Parathyroid adenoma (tissue), 2 donors: Measurements from ENCODE around the gene ZNF746.

ENCODE experiments used
- H2AFZ ChIP-seq: fragments of 300-600 bp; sonication (generic); one replicate; pipeline ENCODE4 v1.7.0; 2017; ENCODE audit warnings: antibody characterized with exemption, mild to moderate bottlenecking
- H3K27ac ChIP-seq: fragments of 300-600 bp; sonication (generic); one replicate; pipeline ENCODE4 v1.7.0; 2017
- H3K27me3 ChIP-seq: fragments of 300-600 bp; sonication (generic); one replicate; pipeline ENCODE4 v1.7.0; 2017; ENCODE audit warnings: low read length; ENCODE audit not compliant: control insufficient read depth, insufficient read depth
- H3K36me3 ChIP-seq: fragments of 300-600 bp; sonication (generic); one replicate; pipeline ENCODE4 v1.7.0; 2017; ENCODE audit warnings: low read length; ENCODE audit not compliant: control insufficient read depth, insufficient read depth
- H3K4me1 ChIP-seq: fragments of 300-600 bp; sonication (generic); one replicate; pipeline ENCODE4 v1.7.0; 2017; ENCODE audit warnings: control low read depth
- H3K4me2 ChIP-seq: fragments of 300-600 bp; sonication (generic); one replicate; pipeline ENCODE4 v1.7.0; 2017; ENCODE audit warnings: low read length
- H3K4me3 ChIP-seq: fragments of 300-600 bp; sonication (generic); one replicate; pipeline ENCODE4 v1.7.0; 2017; ENCODE audit warnings: low read depth, low read length
- H3K79me2 ChIP-seq: fragments of 300-600 bp; sonication (generic); one replicate; pipeline ENCODE4 v1.7.0; 2017; ENCODE audit warnings: control low read depth
- H3K9ac ChIP-seq: fragments of 300-600 bp; sonication (generic); one replicate; pipeline ENCODE4 v1.7.0; 2017; ENCODE audit warnings: mild to moderate bottlenecking
- H3K9me3 ChIP-seq: fragments of 300-600 bp; sonication (generic); one replicate; pipeline ENCODE4 v1.7.0; 2017; ENCODE audit warnings: low read length; ENCODE audit not compliant: control insufficient read depth
- CTCF ChIP-seq: fragments of 300-600 bp; sonication (generic); IDR thresholded peaks from one replicate; pipeline ENCODE4 v1.7.0; 2017; ENCODE audit warnings: antibody characterized with exemption, mild to moderate bottlenecking
- donor health status: primary hyperparathyroidism.

The ZNF746 gene

GRCh38 chr7:149509774-149510173, 12.2 kb upstream of the ZNF746 start:
- TF ChIP-seq CTCF: no peak
- no peak overlapping the region for H3K4me2 ChIP-seq
- no peaks in the 10 kb centered on the region for H3K9me3 ChIP-seq
- no peak overlapping the region for H2AFZ ChIP-seq
- no peaks in the 10 kb centered on the region for H3K36me3 ChIP-seq
- no peak overlapping the region for H3K4me3 ChIP-seq
- no peaks in the 10 kb centered on the region for H3K79me2 ChIP-seq
- H3K27me3 ChIP-seq: no peaks in the 10 kb centered on the region
- no peak overlapping the region for H3K9ac ChIP-seq
- no peaks in the 10 kb centered on the region for H3K4me1 ChIP-seq
- no peak overlapping the region for H3K27ac ChIP-seq

GRCh38 chr7:149505551-149505950, 7.9 kb upstream of the ZNF746 start:
- Histone ChIP-seq H3K79me2 (no peaks in the 10 kb centered on the region), H3K36me3 (no peaks in the 10 kb centered on the region), H3K4me3 (no peak overlapping the region), H3K4me1 (no peaks in the 10 kb centered on the region), H2AFZ (no peak overlapping the region), H3K27me3 (no peaks in the 10 kb centered on the region), H3K4me2 (no peak overlapping the region), H3K27ac (no peak overlapping the region), H3K9ac (no peak overlapping the region), H3K9me3 (no peaks in the 10 kb centered on the region)
- no peak for TF ChIP-seq CTCF

- Histone ChIP-seq H3K27ac (no peak overlapping the region), H3K4me2 (no peak overlapping the region), H3K4me1 (no peaks in the 10 kb centered on the region), H3K79me2 (no peaks in the 10 kb centered on the region), H3K9ac (no peak overlapping the region), H2AFZ (no peak overlapping the region), H3K4me3 (no peak overlapping the region), H3K36me3 (no peaks in the 10 kb centered on the region), H3K27me3 (no peaks in the 10 kb centered on the region), H3K9me3 (no peaks in the 10 kb centered on the region)
- TF ChIP-seq CTCF: no peak
Measured at GRCh38 chr7:149501651-149502050, 4.0 kb upstream of the ZNF746 start.

GRCh38 chr7:149500910-149501309, 3.3 kb upstream of the ZNF746 start:
- no peaks in the 10 kb centered on the region for H3K36me3 ChIP-seq
- no peaks in the 10 kb centered on the region for H3K9me3 ChIP-seq
- H3K27ac ChIP-seq: no peak overlapping the region
- no peak overlapping the region for H3K4me2 ChIP-seq
- H3K79me2 ChIP-seq: no peaks in the 10 kb centered on the region
- no peak for TF ChIP-seq CTCF
- no peak overlapping the region for H3K9ac ChIP-seq
- no peak overlapping the region for H2AFZ ChIP-seq
- H3K4me3 ChIP-seq: no peak overlapping the region
- H3K27me3 ChIP-seq: no peaks in the 10 kb centered on the region
- H3K4me1 ChIP-seq: peaks cover 3% of the 10 kb centered on the region

- H3K4me3 ChIP-seq: no peak overlapping the region
- H3K9ac ChIP-seq: no peak overlapping the region
- H3K27ac ChIP-seq: no peak overlapping the region
- H3K4me1 ChIP-seq: peaks cover 10% of the 10 kb centered on the region
- no peak overlapping the region for H2AFZ ChIP-seq
- peaks cover 5% of the 10 kb centered on the region for H3K79me2 ChIP-seq
- no peak for TF ChIP-seq CTCF
- H3K4me2 ChIP-seq: no peak overlapping the region
- no peaks in the 10 kb centered on the region for H3K36me3 ChIP-seq
- no peaks in the 10 kb centered on the region for H3K27me3 ChIP-seq
- H3K9me3 ChIP-seq: no peaks in the 10 kb centered on the region
Measured at GRCh38 chr7:149500201-149500600, 2.6 kb upstream of the ZNF746 start.
